Common myeloid progenitor, CD34-positive (primary cell): ENCODE measurements around the gene SCYGR7.

ENCODE experiments used
- CTCF ChIA-PET: fragments of 350-600 bp; sonication (Branson Sonifier 250); formaldehyde crosslinking; loops from one replicate; lab custom pipeline; 2021; ENCODE audit warnings: antibody characterized with exemption; lab: Charles Lee
- POLR2A ChIA-PET: fragments of 350-600 bp; sonication (Branson Sonifier 250); formaldehyde crosslinking; loops from one replicate; lab custom pipeline; 2021; ENCODE audit warnings: antibody characterized with exemption; lab: Charles Lee
- DNase-seq, 3 donors: peaks; one replicate each; pipeline versions ENCODE4 v3.0.0 to v3.0.0-alpha.2; 2013
- H3K27ac ChIP-seq, 2 experiments: 1 replicate in 1 of 2; 2 replicates in 1 of 2; pipeline ENCODE4 v1.7.0; 2013; ENCODE audit warnings: inconsistent platforms in 2 of 2, low read length in 2 of 2, mild to moderate bottlenecking in 2 of 2, low read depth in 1 of 2, moderate library complexity in 1 of 2; ENCODE audit not compliant: severe bottlenecking in 2 of 2, insufficient read depth in 1 of 2, poor library complexity in 1 of 2
- H3K27me3 ChIP-seq, 5 experiments: replicated peaks in 2 of 5; 1 replicate in 3 of 5; 2 replicates in 2 of 5; pipeline versions ENCODE4 v1.6.1 to v1.7.0; 2013; ENCODE audit warnings: low read length in 4 of 5, mild to moderate bottlenecking in 2 of 5, moderate library complexity in 2 of 5, inconsistent platforms in 1 of 5; ENCODE audit not compliant: insufficient read depth in 5 of 5, control insufficient read depth in 4 of 5
- H3K36me3 ChIP-seq, 4 experiments: 1 replicate in 2 of 4; 2 replicates in 2 of 4; pipeline versions ENCODE4 v1.6.1 to v1.7.0; 2013; ENCODE audit warnings: low read length in 3 of 4, control low read depth in 1 of 4, mild to moderate bottlenecking in 1 of 4; ENCODE audit not compliant: control insufficient read depth in 4 of 4, insufficient read depth in 4 of 4
- H3K4me1 ChIP-seq, 4 experiments: 1 replicate in 3 of 4; 2 replicates in 1 of 4; pipeline versions ENCODE4 v1.6.1 to v1.7.1; 2013; ENCODE audit warnings: low read length in 3 of 4, mild to moderate bottlenecking in 3 of 4, control low read depth in 1 of 4, inconsistent platforms in 1 of 4, moderate library complexity in 1 of 4; ENCODE audit not compliant: control insufficient read depth in 4 of 4, insufficient read depth in 4 of 4; ENCODE audit errors: control extremely low read depth in 1 of 4
- H3K4me3 ChIP-seq, 7 experiments: 1 replicate in 4 of 7; 2 replicates in 3 of 7; pipeline versions ENCODE4 v1.5.1 to v1.7.0; 2013; ENCODE audit warnings: mild to moderate bottlenecking in 7 of 7, low read length in 6 of 7, moderate library complexity in 6 of 7, inconsistent platforms in 2 of 7, low read depth in 2 of 7, control low read depth in 1 of 7; ENCODE audit not compliant: insufficient read depth in 4 of 7, control insufficient read depth in 1 of 7; ENCODE audit errors: extremely low read depth in 1 of 7
- H3K9me3 ChIP-seq, 5 experiments: 1 replicate in 4 of 5; 2 replicates in 1 of 5; pipeline versions ENCODE4 v1.6.1 to v1.7.1; 2013; ENCODE audit warnings: low read length in 4 of 5, mild to moderate bottlenecking in 2 of 5, inconsistent platforms in 1 of 5, low read depth in 1 of 5, moderate library complexity in 1 of 5; ENCODE audit not compliant: control insufficient read depth in 4 of 5, insufficient read depth in 2 of 5; ENCODE audit errors: control extremely low read depth in 1 of 5
- WGBS: methylation state at CpG from one replicate; pipeline ENCODE4 v1.1.5; 2013; ENCODE audit not compliant: insufficient coverage; 5-methylcytosine and 5-hydroxymethylcytosine counted together

SCYGR7 gene

GRCh38 chr2:227706859-227707258 lies 21.3 kb upstream of the SCYGR7 start:
- WGBS = 100% methylated on average over 4 of the region's 4 CpGs
- no peak for DNase-seq
- Histone ChIP-seq H3K36me3 (no peaks in the 10 kb centered on the region), H3K4me1 (no peaks in the 10 kb centered on the region), H3K27me3 (peaks cover 0 to 3% (median 2%) of the 10 kb centered on the region in 5 experiments), H3K27ac (no peak overlapping the region), H3K9me3 (peaks cover 0 to 5% (median 0%) of the 10 kb centered on the region in 5 experiments), H3K4me3 (no peak overlapping the region)
- ChIA-PET CTCF (no interaction called here), POLR2A (no interaction called here)

- no peak overlapping the region for H3K4me3 ChIP-seq
- POLR2A ChIA-PET = no interaction called here
- peaks cover 0 to under 1% (median 0%) of the 10 kb centered on the region in 5 experiments for H3K9me3 ChIP-seq
- no peaks in the 10 kb centered on the region for H3K36me3 ChIP-seq
- CTCF ChIA-PET = no interaction called here
- no peaks in the 10 kb centered on the region for H3K4me1 ChIP-seq
- 100% methylated on average over 2 of the region's 6 CpGs for WGBS
- no peak overlapping the region for H3K27ac ChIP-seq
- no peak for DNase-seq
- peaks cover 0 to 3% (median 2%) of the 10 kb centered on the region in 5 experiments for H3K27me3 ChIP-seq
Measured at GRCh38 chr2:227707390-227707789, 20.7 kb upstream of the SCYGR7 start.

GRCh38 chr2:227710986-227711385 lies 17.1 kb upstream of the SCYGR7 start:
- H3K4me3 ChIP-seq = no peak overlapping the region
- H3K36me3 ChIP-seq = no peaks in the 10 kb centered on the region
- 92% methylated on average over 2 of the region's 7 CpGs for WGBS
- DNase-seq = no peak
- no peak overlapping the region for H3K27ac ChIP-seq
- H3K4me1 ChIP-seq = no peaks in the 10 kb centered on the region
- peaks cover 0 to 7% (median 2%) of the 10 kb centered on the region in 5 experiments for H3K27me3 ChIP-seq
- ChIA-PET CTCF (no interaction called here), POLR2A (no interaction called here)
- no peaks in the 10 kb centered on the region for H3K9me3 ChIP-seq

GRCh38 chr2:227713291-227713690 lies 14.8 kb upstream of the SCYGR7 start:
- H3K27ac ChIP-seq = no peak overlapping the region
- ChIA-PET CTCF (no interaction called here), POLR2A (no interaction called here)
- no peaks in the 10 kb centered on the region for H3K36me3 ChIP-seq
- peaks cover 4 to 7% (median 5%) of the 10 kb centered on the region in 4 experiments for H3K4me1 ChIP-seq
- no peaks in the 10 kb centered on the region for H3K9me3 ChIP-seq
- DNase-seq = no peak
- no peak overlapping the region for H3K4me3 ChIP-seq
- peaks cover 0 to 26% (median 10%) of the 10 kb centered on the region in 5 experiments for H3K27me3 ChIP-seq
- 100% methylated on average over 1 of the region's 1 CpG for WGBS

- ChIA-PET POLR2A (no interaction called here), CTCF (no interaction called here)
- Histone ChIP-seq H3K27ac (no peak overlapping the region), H3K9me3 (no peaks in the 10 kb centered on the region), H3K4me3 (no peak overlapping the region), H3K27me3 (peaks cover 0 to 26% (median 10%) of the 10 kb centered on the region in 5 experiments), H3K36me3 (no peaks in the 10 kb centered on the region), H3K4me1 (peaks cover 4 to 7% (median 5%) of the 10 kb centered on the region in 4 experiments)
- WGBS = no CpG with 5 or more reads among the region's 2 CpGs
- no peak for DNase-seq
Measured at GRCh38 chr2:227716501-227716900, 11.6 kb upstream of the SCYGR7 start.

GRCh38 chr2:227717687-227718567 lies 10.2 kb upstream of the SCYGR7 start, which contains the start of gene SLC19A3:
Gene SLC19A3 (minus strand): TSS chr2:227718028. CDS start chr2:227702318, 15,710 bp downstream.
- Histone ChIP-seq H3K27ac (no peak within 1 kb of the TSS), H3K36me3 (no peaks in the 10 kb centered on the region), H3K4me3 (peak within 1 kb of the TSS in 5 of 7 experiments; percentile 15 to 57 (median 42)), H3K27me3 (peaks cover 0 to 26% (median 10%) of the 10 kb centered on the region in 5 experiments), H3K9me3 (no peaks in the 10 kb centered on the region), H3K4me1 (peaks cover 4 to 7% (median 5%) of the 10 kb centered on the region in 4 experiments)
- DNase-seq = peak; percentile 2 to 13 (median 11)
- ChIA-PET POLR2A (no interaction called here), CTCF (no interaction called here)
- WGBS = 9% methylated on average over 34 of the region's 35 CpGs

GRCh38 chr2:227719641-227720040 lies 8.5 kb upstream of the SCYGR7 start:
- Histone ChIP-seq H3K4me1 (peaks cover 4 to 7% (median 5%) of the 10 kb centered on the region in 4 experiments), H3K9me3 (no peaks in the 10 kb centered on the region), H3K27me3 (peaks cover 0 to 29% (median 10%) of the 10 kb centered on the region in 5 experiments), H3K4me3 (no peak overlapping the region), H3K36me3 (no peaks in the 10 kb centered on the region), H3K27ac (no peak overlapping the region)
- 100% methylated on average over 4 of the region's 4 CpGs for WGBS
- ChIA-PET CTCF (no interaction called here), POLR2A (no interaction called here)
- DNase-seq = no peak
